SK-N-SH (cell line): ENCODE results near the gene ARL6IP4.

ENCODE experiments used
- CTCF ChIP-seq: fragments of 200-600 bp; sonication (generic); IDR thresholded peaks from 2 replicates; pipeline ENCODE4 v1.6.1; 2017; ENCODE audit warnings: antibody characterized with exemption, mild to moderate bottlenecking, moderate library complexity
- FOXJ3 ChIP-seq: sonication (generic); formaldehyde crosslinking; IDR thresholded peaks from 2 replicates; pipeline ENCODE4 v1.5.1; 2020; ENCODE audit warnings: mild to moderate bottlenecking, missing genetic modification reagents
- GABPA ChIP-seq: IDR thresholded peaks from 2 replicates; pipeline ENCODE4 v1.4.0; 2012; ENCODE audit warnings: low read depth, mild to moderate bottlenecking
- GATA2 ChIP-seq: sonication (generic); formaldehyde crosslinking; IDR thresholded peaks from 2 replicates; pipeline ENCODE4 v1.5.0; 2020; ENCODE audit warnings: mild to moderate bottlenecking, missing genetic modification reagents
- NFIC ChIP-seq: IDR thresholded peaks from 2 replicates; pipeline ENCODE4 v1.4.0; 2012; ENCODE audit warnings: borderline replicate concordance
- NRF1 ChIP-seq: IDR thresholded peaks from 2 replicates; pipeline ENCODE4 v1.6.1; 2012; ENCODE audit warnings: low read depth, mild to moderate bottlenecking, low read length
- PBX3 ChIP-seq: IDR thresholded peaks from 2 replicates; pipeline ENCODE4; 2012
- POLR2AphosphoS5 ChIP-seq: IDR thresholded peaks from 2 replicates; pipeline ENCODE4 v1.6.1; 2012; ENCODE audit warnings: low read depth, low read length
- REST ChIP-seq: IDR thresholded peaks from 2 replicates; pipeline ENCODE4 v1.6.1; 2012; ENCODE audit warnings: mild to moderate bottlenecking, low read depth, low read length, moderate library complexity
- RFX5 ChIP-seq: IDR thresholded peaks from 2 replicates; pipeline ENCODE4 v1.6.1; 2012; ENCODE audit warnings: mild to moderate bottlenecking, improper control_type of control experiment, low read length
- SIN3A ChIP-seq: IDR thresholded peaks from 2 replicates; pipeline ENCODE4 v1.6.1; 2012; ENCODE audit warnings: low read depth, mild to moderate bottlenecking, low read length, moderate library complexity, borderline replicate concordance
- TAF1 ChIP-seq: IDR thresholded peaks from 2 replicates; pipeline ENCODE4 v1.6.1; 2012; ENCODE audit warnings: low read depth, mild to moderate bottlenecking, low read length, moderate library complexity, borderline replicate concordance
- USF2 ChIP-seq: fragments of 150-350 bp; IDR thresholded peaks from 2 replicates; pipeline ENCODE4 v1.6.1; 2017; ENCODE audit warnings: antibody characterized with exemption, low read length, low read depth, borderline replicate concordance
- ZBTB33 ChIP-seq: IDR thresholded peaks from 2 replicates; pipeline ENCODE4 v1.4.0; 2012; ENCODE audit warnings: low read depth, borderline replicate concordance

GRCh38 chr12:122949816-122950675 lies 30.4 kb upstream of the ARL6IP4 start:
- TF ChIP-seq CTCF: no peak
- no peak for TF ChIP-seq NFIC
- TF ChIP-seq SIN3A: no peak
- no peak for TF ChIP-seq REST
- TF ChIP-seq POLR2AphosphoS5: no peak
- no peak for TF ChIP-seq GATA2 (CRISPR knock-in tag)
- TF ChIP-seq FOXJ3 (CRISPR knock-in tag): no peak
- TF ChIP-seq NRF1: no peak
- no peak for TF ChIP-seq TAF1
- no peak for TF ChIP-seq GABPA
- TF ChIP-seq ZBTB33: no peak
- TF ChIP-seq USF2: no peak
- no peak for TF ChIP-seq RFX5
- TF ChIP-seq PBX3: no peak
